Osteocyte (in vitro differentiated cells): Measurements from ENCODE around the gene POFUT2. TPM values are rescaled to one million over a fixed set of nuclear protein-coding genes. Genes with fewer than 3 reads are reported as not detected.
A peak's percentile ranks its signal among the peaks of the same experiment; 100 is the strongest.

Source experiments
- DNase-seq: peaks from one replicate; pipeline ENCODE4 v3.0.0; 2021; ENCODE audit warnings: mixed read lengths; ENCODE audit not compliant: unreplicated experiment; ENCODE audit errors: extremely low spot score
- H3K27ac Mint-ChIP-seq: one replicate; pipeline ENCODE4 v1.8.0; 2021; ENCODE audit warnings: mild to moderate bottlenecking, mixed read lengths; ENCODE audit not compliant: unreplicated experiment
- H3K27me3 Mint-ChIP-seq: one replicate; pipeline ENCODE4 v1.8.0; 2021; ENCODE audit warnings: mixed read lengths; ENCODE audit not compliant: unreplicated experiment
- H3K36me3 Mint-ChIP-seq: one replicate; pipeline ENCODE4 v1.8.0; 2021; ENCODE audit warnings: mixed read lengths; ENCODE audit not compliant: unreplicated experiment
- H3K4me1 Mint-ChIP-seq: one replicate; pipeline ENCODE4 v1.8.0; 2021; ENCODE audit warnings: mixed read lengths; ENCODE audit not compliant: unreplicated experiment
- H3K4me3 Mint-ChIP-seq: one replicate; pipeline ENCODE4 v1.8.0; 2021; ENCODE audit warnings: mild to moderate bottlenecking, moderate library complexity, mixed read lengths; ENCODE audit not compliant: unreplicated experiment
- H3K9me3 Mint-ChIP-seq: one replicate; pipeline ENCODE4 v1.8.0; 2021; ENCODE audit warnings: mixed read lengths; ENCODE audit not compliant: unreplicated experiment
- total RNA-seq: library from RNA; stranded (reverse); gene quantifications from 2 replicates; pipeline ENCODE4 v1.2.1, GENCODE V29; 2021
- TF ChIP-seq, protein P1 (sequence below): fragments of 200-600 bp; sonication (generic); IDR thresholded peaks from 2 replicates; pipeline ENCODE4 v1.5.0; 2021; ENCODE audit warnings: antibody characterized with exemption, mild to moderate bottlenecking, moderate library complexity

The POFUT2 gene
- total RNA-seq, 1 donor from 2014 or later = 62.7 TPM

GRCh38 chr21:45325206-45326168, 37.8 kb upstream of the POFUT2 start:
- Mint-ChIP-seq H3K4me1 (peaks cover 65% of the 10 kb centered on the region), H3K4me3 (no peak overlapping the region), H3K27me3 (no peaks in the 10 kb centered on the region), H3K36me3 (no peaks in the 10 kb centered on the region), H3K9me3 (no peaks in the 10 kb centered on the region), H3K27ac (peak overlapping the region; percentile 52)
- TF ChIP-seq, protein P1, sequence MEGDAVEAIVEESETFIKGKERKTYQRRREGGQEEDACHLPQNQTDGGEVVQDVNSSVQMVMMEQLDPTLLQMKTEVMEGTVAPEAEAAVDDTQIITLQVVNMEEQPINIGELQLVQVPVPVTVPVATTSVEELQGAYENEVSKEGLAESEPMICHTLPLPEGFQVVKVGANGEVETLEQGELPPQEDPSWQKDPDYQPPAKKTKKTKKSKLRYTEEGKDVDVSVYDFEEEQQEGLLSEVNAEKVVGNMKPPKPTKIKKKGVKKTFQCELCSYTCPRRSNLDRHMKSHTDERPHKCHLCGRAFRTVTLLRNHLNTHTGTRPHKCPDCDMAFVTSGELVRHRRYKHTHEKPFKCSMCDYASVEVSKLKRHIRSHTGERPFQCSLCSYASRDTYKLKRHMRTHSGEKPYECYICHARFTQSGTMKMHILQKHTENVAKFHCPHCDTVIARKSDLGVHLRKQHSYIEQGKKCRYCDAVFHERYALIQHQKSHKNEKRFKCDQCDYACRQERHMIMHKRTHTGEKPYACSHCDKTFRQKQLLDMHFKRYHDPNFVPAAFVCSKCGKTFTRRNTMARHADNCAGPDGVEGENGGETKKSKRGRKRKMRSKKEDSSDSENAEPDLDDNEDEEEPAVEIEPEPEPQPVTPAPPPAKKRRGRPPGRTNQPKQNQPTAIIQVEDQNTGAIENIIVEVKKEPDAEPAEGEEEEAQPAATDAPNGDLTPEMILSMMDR = no peak
- DNase-seq = no peak

- Mint-ChIP-seq H3K27ac (peak overlapping the region; percentile 78), H3K4me3 (no peak overlapping the region), H3K4me1 (peaks cover 66% of the 10 kb centered on the region), H3K27me3 (no peaks in the 10 kb centered on the region), H3K36me3 (no peaks in the 10 kb centered on the region), H3K9me3 (no peaks in the 10 kb centered on the region)
- TF ChIP-seq, protein P1 = peak; percentile 13
- DNase-seq = no peak
Measured at GRCh38 chr21:45324489-45325205, 37.0 kb upstream of the POFUT2 start.

GRCh38 chr21:45323487-45324311, 36.0 kb upstream of the POFUT2 start:
- TF ChIP-seq, protein P1 = no peak
- no peak for DNase-seq
- Mint-ChIP-seq H3K9me3 (no peaks in the 10 kb centered on the region), H3K4me3 (no peak overlapping the region), H3K4me1 (peaks cover 66% of the 10 kb centered on the region), H3K36me3 (no peaks in the 10 kb centered on the region), H3K27me3 (no peaks in the 10 kb centered on the region), H3K27ac (peak overlapping the region; percentile 78)

DNA sequence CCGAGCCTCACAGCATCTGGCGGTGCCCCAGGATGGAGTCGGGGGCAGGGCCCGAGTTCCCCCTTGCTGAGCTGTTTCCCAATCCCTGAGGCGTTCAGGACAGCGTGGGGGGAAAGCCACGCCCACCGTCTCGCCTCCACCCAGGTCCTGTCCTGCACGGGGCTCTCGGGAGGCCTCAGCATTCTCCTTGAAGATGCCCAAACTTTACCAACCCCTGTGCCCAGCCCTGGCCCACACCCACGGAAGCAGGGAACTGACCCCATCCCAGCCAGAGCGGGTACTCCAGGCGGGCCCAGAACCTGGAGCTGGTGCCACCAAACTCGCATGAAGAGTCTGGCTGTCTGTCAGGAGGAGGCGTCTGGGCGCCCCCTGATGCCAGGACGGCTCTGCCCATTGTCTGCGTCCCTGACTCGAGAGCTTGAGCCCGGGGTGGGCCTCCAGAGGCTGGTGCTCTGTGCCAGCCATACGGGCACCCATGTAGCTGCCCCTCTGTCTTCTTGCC, 35.3 kb upstream of the POFUT2 start:
- Mint-ChIP-seq H3K36me3 (no peaks in the 10 kb centered on the region), H3K27ac (peak overlapping the region; percentile 38), H3K9me3 (no peaks in the 10 kb centered on the region), H3K4me1 (peaks cover 70% of the 10 kb centered on the region), H3K4me3 (no peak overlapping the region), H3K27me3 (no peaks in the 10 kb centered on the region)
- no peak for DNase-seq
- TF ChIP-seq, protein P1 = no peak
